Fibroblast of gingiva (primary cell): ENCODE results near the gene SEMA6C.
A peak's percentile ranks its signal among the peaks of the same experiment; 100 is the strongest.
"Not testable (repeated sequence)": the region's sequence is repeated elsewhere in the genome, so short reads cannot be mapped to it uniquely, and the experiment has no call there.

Experiments
- DNase-seq: peaks from one replicate; pipeline ENCODE4 v3.0.0-alpha.2; 2011; ENCODE audit warnings: low read depth

The SEMA6C gene, protein sequence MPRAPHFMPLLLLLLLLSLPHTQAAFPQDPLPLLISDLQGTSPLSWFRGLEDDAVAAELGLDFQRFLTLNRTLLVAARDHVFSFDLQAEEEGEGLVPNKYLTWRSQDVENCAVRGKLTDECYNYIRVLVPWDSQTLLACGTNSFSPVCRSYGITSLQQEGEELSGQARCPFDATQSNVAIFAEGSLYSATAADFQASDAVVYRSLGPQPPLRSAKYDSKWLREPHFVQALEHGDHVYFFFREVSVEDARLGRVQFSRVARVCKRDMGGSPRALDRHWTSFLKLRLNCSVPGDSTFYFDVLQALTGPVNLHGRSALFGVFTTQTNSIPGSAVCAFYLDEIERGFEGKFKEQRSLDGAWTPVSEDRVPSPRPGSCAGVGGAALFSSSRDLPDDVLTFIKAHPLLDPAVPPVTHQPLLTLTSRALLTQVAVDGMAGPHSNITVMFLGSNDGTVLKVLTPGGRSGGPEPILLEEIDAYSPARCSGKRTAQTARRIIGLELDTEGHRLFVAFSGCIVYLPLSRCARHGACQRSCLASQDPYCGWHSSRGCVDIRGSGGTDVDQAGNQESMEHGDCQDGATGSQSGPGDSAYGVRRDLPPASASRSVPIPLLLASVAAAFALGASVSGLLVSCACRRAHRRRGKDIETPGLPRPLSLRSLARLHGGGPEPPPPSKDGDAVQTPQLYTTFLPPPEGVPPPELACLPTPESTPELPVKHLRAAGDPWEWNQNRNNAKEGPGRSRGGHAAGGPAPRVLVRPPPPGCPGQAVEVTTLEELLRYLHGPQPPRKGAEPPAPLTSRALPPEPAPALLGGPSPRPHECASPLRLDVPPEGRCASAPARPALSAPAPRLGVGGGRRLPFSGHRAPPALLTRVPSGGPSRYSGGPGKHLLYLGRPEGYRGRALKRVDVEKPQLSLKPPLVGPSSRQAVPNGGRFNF

DNA sequence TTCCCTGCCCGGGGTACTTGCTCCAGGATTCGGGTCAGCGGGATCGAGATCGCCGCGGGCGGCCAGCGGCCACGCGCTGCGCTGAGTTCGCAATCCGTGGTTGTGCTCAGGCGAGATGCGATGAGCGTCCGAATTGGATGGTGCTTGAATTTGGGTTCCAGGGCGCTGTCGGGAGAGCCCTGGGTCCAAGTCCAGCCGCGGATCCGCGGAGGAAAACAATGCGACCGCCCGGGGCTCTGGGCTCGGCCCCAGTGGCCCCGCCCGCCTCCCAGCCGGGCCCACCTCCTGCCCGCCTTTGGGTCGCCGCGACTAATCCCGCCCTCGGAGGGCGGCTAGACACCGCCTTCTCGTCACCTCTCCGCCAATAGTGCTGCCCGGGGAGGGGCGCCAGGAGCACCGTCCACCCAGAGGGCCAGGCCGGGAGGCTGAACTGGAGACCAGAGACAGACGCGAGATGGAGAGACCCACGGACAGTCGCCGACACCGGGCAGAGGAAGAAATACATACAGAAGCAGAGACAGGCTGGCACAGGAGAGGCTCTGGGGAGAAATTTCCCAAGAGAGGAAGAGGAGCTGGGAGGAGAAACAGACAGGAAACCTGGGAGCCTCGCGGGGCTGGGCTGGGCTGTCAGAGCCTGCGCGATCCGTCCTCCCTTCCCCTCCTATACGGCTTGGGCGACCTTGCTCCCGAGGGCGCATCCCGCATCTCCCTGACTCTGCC lies at the start of gene SEMA6C:
TSS of gene SEMA6C (minus strand) at position 220 of the 720 bp plus-strand sequence. CDS start 4,010 bp downstream, outside the sequence.
- peak; percentile 91 for DNase-seq

DNA sequence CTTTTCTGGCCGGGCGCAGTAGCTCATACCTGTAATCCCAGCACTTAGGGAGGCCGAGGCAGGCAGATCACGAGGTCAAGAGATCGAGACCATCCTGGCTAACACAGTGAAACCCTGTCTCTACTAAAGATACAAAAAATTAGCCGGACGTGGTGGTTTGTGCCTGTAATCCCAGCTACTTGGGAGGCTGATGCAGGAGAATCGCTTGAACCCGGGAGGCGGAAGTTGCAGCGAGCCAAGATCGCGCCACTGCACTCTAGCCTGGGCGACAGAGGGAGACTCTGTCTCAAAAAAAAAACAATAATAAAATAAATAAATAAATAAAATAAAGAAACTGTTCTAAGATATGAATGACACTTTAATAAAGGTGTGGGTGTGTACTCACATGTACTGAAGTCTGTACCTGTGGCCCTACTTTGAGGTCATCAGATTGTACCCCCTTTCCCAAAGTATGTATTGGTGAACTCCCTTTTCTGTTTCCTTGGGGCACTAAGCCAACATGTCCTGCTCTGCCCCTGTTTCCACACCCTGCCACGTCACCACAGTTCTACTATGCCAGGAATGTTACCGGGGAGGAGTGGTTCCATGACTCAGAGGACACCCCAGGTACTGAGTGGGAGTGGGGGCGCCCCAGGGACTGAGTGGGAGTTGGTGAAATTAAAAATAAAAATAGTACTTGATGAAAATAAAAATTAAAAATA lies 48.6 kb upstream of the SEMA6C start:
- peak; percentile 89 for DNase-seq

- no peak for DNase-seq
Measured at GRCh38 chr1:151193856-151194255, 47.4 kb upstream of the SEMA6C start.

- DNase-seq = no peak
Measured at GRCh38 chr1:151193304-151193703, 46.9 kb upstream of the SEMA6C start.

DNA sequence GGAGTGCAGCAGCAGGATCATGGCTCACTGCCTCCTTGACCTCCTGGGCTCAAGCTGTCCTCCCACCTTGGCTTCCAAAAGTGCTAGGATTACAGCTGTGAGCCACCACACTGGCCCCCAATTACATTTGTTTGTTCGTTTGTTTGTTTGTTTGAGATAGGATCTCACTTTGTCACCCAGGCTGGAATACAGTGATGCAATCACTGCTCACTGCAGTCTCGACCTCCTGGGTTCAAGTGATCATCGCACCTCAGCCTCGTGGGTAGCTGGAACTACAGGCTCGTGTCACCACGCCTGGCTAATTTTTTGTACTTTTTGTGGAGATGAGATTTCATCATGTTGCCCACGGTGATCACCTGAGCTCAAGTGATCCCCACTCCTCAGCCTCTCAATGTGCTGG lies 45.6 kb upstream of the SEMA6C start:
- DNase-seq = no peak

DNA sequence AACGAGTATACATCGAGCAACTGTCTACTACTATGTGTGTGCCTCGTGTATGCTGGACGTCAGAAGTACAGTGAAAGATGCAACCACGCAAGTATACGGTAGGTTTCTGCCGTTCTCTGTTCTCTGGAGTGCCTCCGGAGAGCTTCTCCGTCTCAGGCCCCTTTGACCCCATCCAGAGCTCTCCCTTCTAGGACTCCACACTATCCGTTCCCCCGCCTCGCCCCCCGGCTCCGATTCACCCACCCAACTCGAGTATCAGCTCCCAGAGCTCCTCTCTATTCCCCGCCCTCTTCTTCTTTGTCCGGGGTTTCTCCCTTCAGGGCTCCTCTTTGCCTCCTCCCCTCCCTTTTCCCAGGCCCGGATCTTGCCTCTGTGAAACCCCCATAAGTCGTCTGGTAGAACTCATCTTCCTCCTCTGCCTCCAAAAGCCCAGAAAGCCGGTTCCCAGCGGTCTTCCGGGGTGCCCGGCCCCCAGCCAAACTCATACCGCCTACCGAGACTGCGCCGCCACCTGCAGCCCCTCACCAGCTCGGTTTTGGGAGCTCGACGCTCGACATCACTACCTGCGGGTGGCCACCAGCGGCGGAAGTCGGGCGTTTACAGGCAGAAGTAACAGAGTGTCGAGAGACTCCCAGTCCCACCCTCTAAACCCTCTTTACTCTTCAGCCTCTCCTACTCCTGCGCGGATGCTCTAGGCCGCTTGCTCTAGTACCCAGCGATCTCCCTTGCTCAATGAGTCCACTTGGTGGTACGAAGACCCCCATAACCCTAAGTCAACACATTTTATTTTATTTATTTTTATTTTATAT lies 43.4 kb upstream of the SEMA6C start, which contains the start of gene VPS72:
TSS of gene VPS72 (minus strand) at position 561 of the 809 bp plus-strand sequence. CDS start at position 485, 76 bp downstream.
- peak; percentile 89 for DNase-seq

GRCh38 chr1:151188667-151189066 lies 42.2 kb upstream of the SEMA6C start:
- DNase-seq = not testable (repeated sequence)

- DNase-seq = no peak
Measured at GRCh38 chr1:151187205-151187604, 40.8 kb upstream of the SEMA6C start.

GRCh38 chr1:151184211-151184610 lies 37.8 kb upstream of the SEMA6C start:
- DNase-seq = no peak

- DNase-seq = no peak
Measured at GRCh38 chr1:151176514-151177045, 30.1 kb upstream of the SEMA6C start.

- DNase-seq = no peak
Measured at GRCh38 chr1:151175863-151176262, 29.4 kb upstream of the SEMA6C start, which contains the start of gene TMOD4. TMOD4 (minus strand) TSS chr1:151175981; CDS start chr1:151174875, 1,106 bp downstream.

- DNase-seq = no peak
Measured at GRCh38 chr1:151175041-151175741, 28.8 kb upstream of the SEMA6C start.

DNA sequence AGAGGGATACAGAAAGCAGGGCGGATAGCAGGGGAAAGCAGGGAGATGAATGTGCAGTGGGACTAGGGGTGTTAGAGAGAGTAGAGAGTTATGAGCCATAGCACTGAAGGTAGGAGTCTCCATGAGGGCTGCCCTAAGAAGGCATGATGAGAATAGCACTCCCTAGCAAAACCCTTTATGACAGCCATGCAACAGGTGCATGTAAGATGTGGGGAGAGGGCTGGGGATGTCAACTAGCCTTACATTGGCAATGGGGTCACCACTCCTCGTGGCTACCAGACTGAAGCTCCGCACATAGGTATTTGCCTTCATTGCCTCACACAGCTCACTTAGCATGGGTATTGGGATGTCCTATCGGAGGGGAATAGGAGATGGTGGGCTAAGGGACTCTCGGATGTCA lies 24.8 kb upstream of the SEMA6C start:
- no peak for DNase-seq

GRCh38 chr1:151167116-151167515 lies 20.7 kb upstream of the SEMA6C start:
- no peak for DNase-seq

DNA sequence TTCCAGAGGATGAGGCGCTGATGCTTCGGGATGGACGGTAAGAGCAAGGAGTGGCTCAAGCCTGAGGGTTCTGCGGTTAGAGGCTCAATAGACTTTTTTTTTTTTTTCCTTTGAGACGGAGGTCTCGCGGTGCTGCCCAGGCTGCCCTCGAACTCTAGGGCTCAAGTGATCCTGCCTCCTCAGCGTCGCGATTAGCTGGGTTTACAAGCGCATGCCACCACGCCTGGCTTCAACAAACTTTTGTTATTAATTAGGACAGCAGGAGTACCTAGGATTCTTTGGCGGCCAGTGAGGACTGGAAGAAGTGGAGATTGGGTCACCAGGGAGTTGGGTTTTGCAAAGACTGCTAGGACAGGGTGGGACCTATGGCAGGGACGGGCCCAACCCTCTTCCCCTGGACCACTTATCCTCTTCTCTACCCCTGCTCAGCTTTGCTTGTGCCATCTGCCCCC lies 20.1 kb upstream of the SEMA6C start:
- DNase-seq = peak; percentile 63

GRCh38 chr1:151165738-151166504 lies 19.5 kb upstream of the SEMA6C start, which contains the start of the genes LYSMD1 and SCNM1:
LYSMD1 (minus strand) TSS chr1:151165902; CDS start chr1:151165258, 644 bp downstream.
SCNM1 (plus strand) TSS chr1:151166144; CDS start chr1:151166153, 9 bp downstream.
- DNase-seq = peak; percentile 99

DNA sequence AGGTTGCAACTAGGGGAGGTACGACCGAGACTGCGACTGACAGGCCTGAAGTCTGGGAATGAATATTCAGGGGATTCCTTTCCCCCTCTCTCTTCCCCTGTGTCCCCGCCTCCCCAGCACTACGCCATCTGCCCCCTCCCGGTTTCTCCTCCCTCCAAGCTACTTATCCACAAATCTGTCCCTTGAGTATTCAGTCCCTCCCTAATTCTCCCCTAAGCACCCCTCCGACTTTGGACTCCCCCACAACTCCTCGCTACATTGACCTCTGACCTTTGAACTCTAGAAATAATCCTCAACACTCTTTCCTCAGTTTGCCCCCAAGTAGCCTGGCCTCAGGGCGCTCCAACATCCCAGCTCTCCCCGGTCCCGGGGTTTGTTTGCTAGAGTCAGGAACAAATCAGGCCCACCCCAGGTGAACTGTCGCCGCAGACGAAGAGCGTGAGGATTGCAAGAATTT lies 18.9 kb upstream of the SEMA6C start:
- DNase-seq = peak; percentile 70

- peak; percentile 14 for DNase-seq
Measured at GRCh38 chr1:151164732-151165280, 18.4 kb upstream of the SEMA6C start.
